ENCODE results near the gene RNASE13.

Gene RNASE13

DNA sequence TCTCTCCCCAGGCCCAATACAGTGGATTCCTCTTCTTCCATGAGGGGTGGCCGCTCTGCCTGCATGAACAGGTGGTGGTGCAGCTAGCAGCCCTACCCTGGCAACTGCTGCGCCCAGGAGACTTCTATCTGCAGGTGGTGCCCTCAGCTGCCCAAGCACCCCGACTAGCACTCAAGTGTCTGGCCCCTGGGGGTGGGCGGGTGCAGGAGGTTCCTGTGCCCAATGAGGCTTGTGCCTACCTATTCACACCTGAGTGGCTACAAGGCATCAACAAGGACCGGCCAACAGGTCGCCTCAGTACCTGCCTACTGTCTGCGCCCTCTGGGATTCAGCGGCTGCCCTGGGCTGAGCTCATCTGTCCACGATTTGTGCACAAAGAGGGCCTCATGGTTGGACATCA is 39.3 kb upstream of the RNASE13 start:
- no peak overlapping the region for H3K27ac ChIP-seq (ENCODE audit: low read length)
- H3K36me3 ChIP-seq (ENCODE audit: control insufficient read depth, insufficient read depth, low read length) = peaks cover 26% of the 10 kb centered on the region
- no CpG with 5 or more reads among the region's 9 CpGs for WGBS (ENCODE audit: insufficient coverage, insufficient read length)

DNA sequence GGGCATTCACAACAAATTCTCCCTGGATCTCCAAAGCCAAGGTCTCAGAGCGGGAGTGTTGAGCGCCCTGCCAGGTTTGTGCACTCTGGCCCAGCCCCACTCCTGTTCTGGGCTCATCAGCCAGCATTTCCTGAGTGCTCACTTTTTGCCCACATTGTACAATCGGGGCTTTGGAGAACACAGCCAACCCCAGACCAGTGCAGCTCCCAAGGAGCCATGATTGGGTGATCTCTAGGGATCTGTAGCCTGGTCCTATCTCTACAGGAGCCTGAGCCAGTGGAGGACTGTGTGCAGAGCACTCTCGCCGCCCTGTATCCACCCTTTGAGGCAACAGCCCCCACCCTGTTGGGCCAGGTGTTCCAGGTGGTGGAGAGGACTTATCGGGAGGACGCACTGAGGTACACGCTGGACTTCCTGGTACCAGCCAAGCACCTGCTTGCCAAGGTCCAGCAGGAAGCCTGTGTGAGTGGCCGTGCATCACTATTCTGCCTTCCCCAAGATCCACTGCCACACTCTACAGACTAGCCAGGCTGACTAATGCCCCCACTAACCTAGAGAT is 38.3 kb upstream of the RNASE13 start:
- DNase-seq (ENCODE audit: low read depth, low spot score) = no peak
- Histone ChIP-seq H3K9me3 (ENCODE audit: control insufficient read depth, insufficient read depth, low read length) (no peaks in the 10 kb centered on the region), H3K4me1 (ENCODE audit: control insufficient read depth, insufficient read depth, low read length) (peaks cover 4% of the 10 kb centered on the region; the same call in 1 of the 2 replicates), H3K27ac (ENCODE audit: low read length) (no peak overlapping the region), H3K4me3 (ENCODE audit: low read length) (no peak overlapping the region), H3K27me3 (ENCODE audit: control insufficient read depth, insufficient read depth, low read length) (no peaks in the 10 kb centered on the region; the same call in 1 of the 2 replicates), H3K36me3 (ENCODE audit: control insufficient read depth, insufficient read depth, low read length) (peaks cover 17% of the 10 kb centered on the region)
- WGBS (ENCODE audit: insufficient coverage, insufficient read length) = no CpG with 5 or more reads among the region's 9 CpGs

More for the DNA sequence above, 39.3 kb upstream of the RNASE13 start:
- Histone ChIP-seq H3K4me3 (ENCODE audit: low read length) (no peak overlapping the region), H3K27me3 (ENCODE audit: control insufficient read depth, insufficient read depth, low read length) (no peaks in the 10 kb centered on the region), H3K4me1 (ENCODE audit: control insufficient read depth, insufficient read depth, low read length) (peaks cover 4% of the 10 kb centered on the region; the same call in 1 of the 2 replicates), H3K9me3 (ENCODE audit: control insufficient read depth, insufficient read depth, low read length) (no peaks in the 10 kb centered on the region)
- no peak for DNase-seq (ENCODE audit: low read depth, low spot score)

DNA sequence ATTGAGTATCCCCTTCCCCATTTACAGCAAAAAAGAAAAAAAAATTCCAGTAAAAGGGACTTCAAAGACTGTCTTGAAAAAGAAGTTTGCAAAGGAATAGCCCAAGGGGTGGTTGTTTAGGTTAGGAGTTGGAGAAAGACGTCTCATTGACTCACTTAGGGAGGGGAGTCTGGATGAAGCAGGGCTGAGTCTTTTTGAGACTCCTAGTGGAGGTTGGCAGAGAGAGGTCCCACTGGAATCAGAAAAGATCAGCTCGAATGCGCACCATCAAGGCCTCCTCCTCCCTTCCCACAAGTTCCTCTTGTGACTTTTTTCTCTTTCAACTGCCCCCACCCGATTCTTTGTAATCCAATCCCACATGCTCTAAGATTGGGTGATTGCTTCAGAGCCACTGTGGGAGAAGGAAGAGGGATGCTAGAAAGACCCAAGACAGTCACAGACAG is 37.4 kb upstream of the RNASE13 start:
- Histone ChIP-seq H3K9me3 (ENCODE audit: control insufficient read depth, insufficient read depth, low read length) (no peaks in the 10 kb centered on the region), H3K4me1 (ENCODE audit: control insufficient read depth, insufficient read depth, low read length) (peaks cover 4% of the 10 kb centered on the region; the same call in 1 of the 2 replicates), H3K27me3 (ENCODE audit: control insufficient read depth, insufficient read depth, low read length) (no peaks in the 10 kb centered on the region; the same call in 1 of the 2 replicates), H3K4me3 (ENCODE audit: low read length) (no peak overlapping the region), H3K36me3 (ENCODE audit: control insufficient read depth, insufficient read depth, low read length) (peaks cover 17% of the 10 kb centered on the region), H3K27ac (ENCODE audit: low read length) (no peak overlapping the region)
- DNase-seq (ENCODE audit: low read depth, low spot score) = no peak
- WGBS (ENCODE audit: insufficient coverage, insufficient read length) = no CpG with 5 or more reads among the region's 4 CpGs

DNA sequence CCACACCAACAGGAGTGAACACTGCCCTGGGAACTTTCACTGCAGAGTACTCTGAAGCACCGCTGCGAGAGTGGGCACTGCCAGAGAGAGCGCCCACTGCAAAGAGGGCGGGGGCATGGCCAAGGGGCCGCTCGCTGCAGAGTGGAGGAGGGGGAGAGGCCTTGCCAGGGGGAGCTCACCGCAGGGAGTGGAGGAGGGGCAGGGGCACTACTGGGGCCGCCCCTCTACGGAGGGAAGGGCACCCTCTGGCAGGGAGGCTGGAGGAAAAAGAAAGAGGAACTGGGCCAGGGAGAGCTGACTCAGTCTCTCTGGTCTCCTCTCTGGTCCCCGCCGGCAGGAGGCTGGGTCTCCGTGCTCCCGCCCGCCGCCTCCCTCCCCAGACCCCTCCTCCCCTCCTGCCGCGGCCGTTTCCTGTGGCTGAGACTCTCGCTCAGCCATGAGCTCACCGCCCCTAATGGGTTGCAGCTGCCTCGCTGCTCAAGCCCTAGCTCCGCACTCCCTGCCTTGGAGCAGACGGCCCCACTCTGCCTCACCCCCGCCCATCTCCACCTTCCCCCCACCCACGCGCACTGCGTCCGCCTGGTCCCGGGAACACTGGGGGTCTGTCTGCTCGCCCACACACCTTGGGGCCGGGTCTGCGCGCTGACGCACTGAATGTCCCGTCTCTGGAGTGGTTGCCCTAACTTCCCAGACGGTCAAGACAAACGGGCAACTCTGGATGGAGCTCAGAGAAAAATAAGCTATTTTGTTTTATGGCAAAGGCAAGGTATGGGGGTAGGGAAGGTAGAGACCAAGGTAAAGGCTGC is 36.8 kb upstream of the RNASE13 start:
- no CpG with 5 or more reads among the region's 37 CpGs for WGBS (ENCODE audit: insufficient coverage, insufficient read length)
- peak overlapping the region; percentile 35 for H3K27ac ChIP-seq (ENCODE audit: low read length)
- peak overlapping the region; percentile 77; the same call in 1 of the 2 replicates for H3K4me3 ChIP-seq (ENCODE audit: low read length)
- no peaks in the 10 kb centered on the region; the same call in 1 of the 2 replicates for H3K27me3 ChIP-seq (ENCODE audit: control insufficient read depth, insufficient read depth, low read length)
- peaks cover 4% of the 10 kb centered on the region; the same call in 1 of the 2 replicates for H3K4me1 ChIP-seq (ENCODE audit: control insufficient read depth, insufficient read depth, low read length)
- H3K9me3 ChIP-seq (ENCODE audit: control insufficient read depth, insufficient read depth, low read length) = no peaks in the 10 kb centered on the region
- no peak for DNase-seq (ENCODE audit: low read depth, low spot score)
- H3K36me3 ChIP-seq (ENCODE audit: control insufficient read depth, insufficient read depth, low read length) = peaks cover 17% of the 10 kb centered on the region

DNA sequence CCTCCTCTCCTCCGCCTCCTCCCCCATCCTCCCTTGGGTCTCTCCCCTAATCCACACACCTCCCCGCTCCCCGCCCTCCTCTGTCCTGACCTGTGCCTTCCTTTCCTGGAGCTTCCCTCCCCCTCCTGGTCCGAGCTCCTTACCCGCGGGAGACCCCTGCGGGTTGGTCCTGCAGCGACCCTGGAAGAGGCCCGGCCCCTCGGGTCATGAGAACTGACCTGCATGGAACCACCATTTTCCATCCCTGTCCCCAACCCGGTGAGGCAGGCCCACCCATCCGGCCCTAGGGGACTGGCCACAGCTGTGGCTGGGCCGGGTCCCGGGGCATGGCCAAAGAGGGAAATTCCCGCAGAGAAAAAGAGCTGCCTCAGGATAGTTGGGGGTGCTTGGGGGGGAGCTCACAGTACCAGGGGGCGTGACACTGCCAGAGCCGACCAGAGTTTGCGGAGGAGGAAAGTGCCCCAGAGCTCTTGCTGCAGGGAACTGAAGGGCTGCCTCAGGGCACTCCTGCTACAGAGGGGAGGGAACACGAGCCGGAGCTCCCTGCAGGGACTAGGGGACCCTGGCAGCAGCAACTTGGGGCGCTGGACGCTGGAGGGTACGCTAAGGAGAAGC is 36.1 kb upstream of the RNASE13 start:
- Histone ChIP-seq H3K4me3 (ENCODE audit: low read length) (peak overlapping the region; percentile 77), H3K4me1 (ENCODE audit: control insufficient read depth, insufficient read depth, low read length) (peaks cover 4% of the 10 kb centered on the region; the same call in 1 of the 2 replicates), H3K27ac (ENCODE audit: low read length) (peak overlapping the region; percentile 35), H3K9me3 (ENCODE audit: control insufficient read depth, insufficient read depth, low read length) (no peaks in the 10 kb centered on the region), H3K36me3 (ENCODE audit: control insufficient read depth, insufficient read depth, low read length) (peaks cover 15% of the 10 kb centered on the region), H3K27me3 (ENCODE audit: control insufficient read depth, insufficient read depth, low read length) (no peaks in the 10 kb centered on the region; the same call in 1 of the 2 replicates)
- WGBS (ENCODE audit: insufficient coverage, insufficient read length) = no CpG with 5 or more reads among the region's 23 CpGs
- DNase-seq (ENCODE audit: low read depth, low spot score) = no peak

DNA sequence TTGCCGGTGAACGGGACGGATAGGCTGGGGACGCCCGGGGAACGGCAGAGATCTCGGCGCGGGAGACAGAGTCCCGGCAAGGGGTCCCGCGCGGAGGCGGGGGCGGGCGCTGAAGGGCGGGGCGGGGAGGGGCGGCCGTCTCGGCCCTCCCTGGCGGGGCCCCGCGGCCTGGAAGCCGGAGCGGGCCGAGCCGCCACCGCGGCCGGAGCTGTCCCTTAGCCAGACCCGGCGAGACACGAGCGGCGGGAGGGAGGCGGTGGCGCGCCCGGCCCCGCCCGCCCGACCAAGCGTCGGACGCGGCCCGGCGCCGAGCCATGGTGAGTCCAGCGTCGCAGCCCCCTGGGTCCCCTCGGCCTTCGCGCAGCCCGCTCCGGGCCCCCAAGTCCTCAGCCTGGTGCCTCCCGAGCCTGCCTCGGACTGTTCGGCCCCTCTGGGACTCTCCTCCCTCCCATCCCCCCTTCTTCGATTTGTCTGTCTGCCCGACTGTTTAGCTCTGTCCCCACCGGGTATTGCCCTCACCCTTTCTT is 35.5 kb upstream of the RNASE13 start, which contains the start of gene ARHGEF40:
Gene ARHGEF40, plus strand, starts transcription at position 222 of the 527 bp plus-strand sequence. Its CDS starts 93 bp downstream, at position 315.
- H3K4me3 ChIP-seq (ENCODE audit: low read length) = peak within 1 kb of the TSS; percentile 77
- H3K36me3 ChIP-seq (ENCODE audit: control insufficient read depth, insufficient read depth, low read length) = peaks cover 9% of the 10 kb centered on the region
- H3K27me3 ChIP-seq (ENCODE audit: control insufficient read depth, insufficient read depth, low read length) = no peaks in the 10 kb centered on the region; the same call in 1 of the 2 replicates
- WGBS (ENCODE audit: insufficient coverage, insufficient read length) = no CpG with 5 or more reads among the region's 63 CpGs
- no peaks in the 10 kb centered on the region for H3K9me3 ChIP-seq (ENCODE audit: control insufficient read depth, insufficient read depth, low read length)
- H3K27ac ChIP-seq (ENCODE audit: low read length) = peak within 1 kb of the TSS; percentile 35
- no peak for DNase-seq (ENCODE audit: low read depth, low spot score)
- peaks cover 4% of the 10 kb centered on the region; the same call in 1 of the 2 replicates for H3K4me1 ChIP-seq (ENCODE audit: control insufficient read depth, insufficient read depth, low read length)

DNA sequence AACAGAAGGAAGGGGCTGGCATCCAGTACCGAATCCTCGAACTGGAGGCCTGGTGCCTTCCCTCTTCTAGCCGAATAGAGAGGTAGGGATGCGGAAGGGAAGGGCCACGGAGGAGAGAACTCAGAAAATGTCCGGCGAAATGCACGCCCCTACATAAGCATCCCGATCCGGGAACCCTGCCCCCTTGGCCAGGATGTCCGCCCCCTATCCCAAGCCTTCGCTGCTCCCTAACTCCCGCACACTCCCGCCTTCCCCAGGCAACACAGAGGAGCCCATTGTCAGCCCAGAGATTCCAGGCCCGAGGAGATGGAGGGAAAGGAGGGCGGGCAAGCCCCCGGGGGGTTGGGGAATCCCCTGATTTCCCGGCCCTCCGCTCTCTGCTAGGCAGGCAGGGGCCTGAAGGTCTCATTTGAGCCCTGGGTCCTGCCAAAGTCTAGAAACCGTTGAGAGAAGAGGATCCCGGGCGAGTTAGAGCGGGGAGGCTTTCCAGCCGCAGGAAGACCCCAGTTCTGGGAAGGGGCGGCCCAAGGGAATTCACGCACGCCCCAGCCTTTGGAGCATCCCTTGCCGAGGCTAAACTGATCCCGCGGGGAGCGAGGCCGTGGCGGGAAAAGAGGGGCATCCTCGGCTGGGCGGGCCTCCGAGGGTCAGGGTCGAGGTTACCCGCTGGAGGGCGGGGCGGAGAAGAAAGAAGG is 34.9 kb upstream of the RNASE13 start:
- H3K4me1 ChIP-seq (ENCODE audit: control insufficient read depth, insufficient read depth, low read length) = peaks cover 4% of the 10 kb centered on the region; the same call in 1 of the 2 replicates
- DNase-seq (ENCODE audit: low read depth, low spot score) = no peak
- H3K27ac ChIP-seq (ENCODE audit: low read length) = no peak overlapping the region
- H3K36me3 ChIP-seq (ENCODE audit: control insufficient read depth, insufficient read depth, low read length) = peaks cover 8% of the 10 kb centered on the region; the same call in 1 of the 2 replicates
- WGBS (ENCODE audit: insufficient coverage, insufficient read length) = no CpG with 5 or more reads among the region's 40 CpGs
- H3K4me3 ChIP-seq (ENCODE audit: low read length) = peak overlapping the region; percentile 77; the same call in 1 of the 2 replicates
- no peaks in the 10 kb centered on the region for H3K9me3 ChIP-seq (ENCODE audit: control insufficient read depth, insufficient read depth, low read length)
- H3K27me3 ChIP-seq (ENCODE audit: control insufficient read depth, insufficient read depth, low read length) = no peaks in the 10 kb centered on the region; the same call in 1 of the 2 replicates

DNA sequence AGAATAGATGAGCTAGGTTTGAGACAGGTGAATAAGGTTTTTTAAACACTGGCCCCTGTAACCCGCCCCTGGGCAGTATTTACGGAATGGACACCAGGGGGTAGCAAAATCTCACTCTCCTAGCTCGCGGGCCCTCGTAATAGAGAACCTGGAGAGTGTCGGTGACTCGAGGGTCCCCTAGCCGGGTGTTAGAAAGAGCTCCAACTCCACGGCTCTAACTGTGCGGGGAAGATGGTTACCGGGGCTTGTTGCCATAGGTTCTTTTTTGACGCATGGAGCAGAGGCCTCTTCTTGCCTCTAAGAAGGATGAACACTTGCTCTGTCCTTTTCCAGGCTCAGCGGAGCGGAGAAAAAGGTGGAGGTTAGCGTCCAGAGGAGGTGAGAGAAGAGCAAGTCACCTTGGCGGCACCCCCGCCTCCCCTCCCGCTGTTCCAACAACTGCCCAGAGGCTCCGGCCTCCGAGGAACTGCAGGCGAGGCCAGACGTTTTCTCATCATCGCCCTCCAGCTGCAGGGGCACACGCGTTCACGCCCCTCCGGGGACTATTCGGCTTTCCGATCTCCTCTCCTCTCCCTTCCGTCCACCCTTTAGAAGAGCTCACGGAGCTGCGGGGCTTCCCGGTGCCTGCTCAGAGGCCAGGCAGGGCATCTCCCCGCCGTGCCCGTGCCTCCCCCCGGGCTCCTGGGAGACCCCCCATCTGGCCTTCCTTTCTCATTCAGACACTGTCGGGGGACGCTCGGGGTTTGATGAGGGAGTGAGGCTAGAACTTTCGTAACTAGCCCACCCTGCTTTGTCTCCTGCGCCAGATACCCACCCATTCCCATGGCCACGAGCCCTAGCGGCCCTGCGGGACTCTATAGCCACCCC is 34.1 kb upstream of the RNASE13 start:
- no peak for DNase-seq (ENCODE audit: low read depth, low spot score)
- no peaks in the 10 kb centered on the region for H3K9me3 ChIP-seq (ENCODE audit: control insufficient read depth, insufficient read depth, low read length)
- peak overlapping the region; percentile 77 for H3K4me3 ChIP-seq (ENCODE audit: low read length)
- WGBS (ENCODE audit: insufficient coverage, insufficient read length) = no CpG with 5 or more reads among the region's 45 CpGs
- H3K27me3 ChIP-seq (ENCODE audit: control insufficient read depth, insufficient read depth, low read length) = no peaks in the 10 kb centered on the region; the same call in 1 of the 2 replicates
- no peak overlapping the region for H3K27ac ChIP-seq (ENCODE audit: low read length)
- peaks cover 4% of the 10 kb centered on the region; the same call in 1 of the 2 replicates for H3K4me1 ChIP-seq (ENCODE audit: control insufficient read depth, insufficient read depth, low read length)
- H3K36me3 ChIP-seq (ENCODE audit: control insufficient read depth, insufficient read depth, low read length) = peaks cover 5% of the 10 kb centered on the region; the same call in 1 of the 2 replicates

DNA sequence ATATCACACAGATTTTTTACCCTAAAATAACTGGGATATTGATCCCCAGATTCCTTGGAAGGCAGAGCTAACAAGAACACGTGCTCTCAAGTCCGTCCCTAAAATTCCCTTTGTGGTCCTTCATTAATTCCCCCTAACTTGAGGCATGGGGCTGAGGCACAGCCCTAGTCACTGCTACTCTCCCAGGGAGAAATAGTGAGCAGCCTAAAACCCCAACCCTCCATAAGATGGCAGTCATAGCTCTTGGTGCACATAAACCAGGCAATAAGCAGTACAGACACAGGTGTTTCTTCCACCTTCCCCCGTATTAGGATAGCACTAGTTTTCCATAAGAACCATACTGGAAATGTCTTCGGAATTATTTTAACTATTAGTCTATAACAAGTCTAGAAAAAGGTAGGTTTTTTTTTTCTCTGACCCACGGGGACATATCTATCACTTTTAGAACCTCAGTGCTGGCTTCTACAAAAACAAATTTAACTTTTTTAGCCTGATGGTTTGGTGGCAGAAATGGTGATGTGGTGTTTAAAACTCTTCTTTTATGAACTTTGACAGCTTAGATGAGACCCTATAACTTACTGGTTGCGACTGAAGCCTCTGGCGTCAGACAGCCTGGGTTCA is 32.4 kb upstream of the RNASE13 start:
- no CpG with 5 or more reads among the region's 7 CpGs for WGBS (ENCODE audit: insufficient coverage, insufficient read length)

More for the DNA sequence above, 32.4 kb upstream of the RNASE13 start:
- H3K27me3 ChIP-seq (ENCODE audit: control insufficient read depth, insufficient read depth, low read length) = no peaks in the 10 kb centered on the region; the same call in 1 of the 2 replicates
- no peak for DNase-seq (ENCODE audit: low read depth, low spot score)
- H3K4me3 ChIP-seq (ENCODE audit: low read length) = no peak overlapping the region
- no peaks in the 10 kb centered on the region for H3K4me1 ChIP-seq (ENCODE audit: control insufficient read depth, insufficient read depth, low read length)
- H3K9me3 ChIP-seq (ENCODE audit: control insufficient read depth, insufficient read depth, low read length) = no peaks in the 10 kb centered on the region
- no peak overlapping the region for H3K27ac ChIP-seq (ENCODE audit: low read length)
- no peaks in the 10 kb centered on the region for H3K36me3 ChIP-seq (ENCODE audit: control insufficient read depth, insufficient read depth, low read length)
